ENCODE data around the gene DIS3L2.
"Not testable (repeated sequence)": the region's sequence is repeated elsewhere in the genome, so short reads cannot be mapped to it uniquely, and the experiment has no call there.

The DIS3L2 gene

DNA sequence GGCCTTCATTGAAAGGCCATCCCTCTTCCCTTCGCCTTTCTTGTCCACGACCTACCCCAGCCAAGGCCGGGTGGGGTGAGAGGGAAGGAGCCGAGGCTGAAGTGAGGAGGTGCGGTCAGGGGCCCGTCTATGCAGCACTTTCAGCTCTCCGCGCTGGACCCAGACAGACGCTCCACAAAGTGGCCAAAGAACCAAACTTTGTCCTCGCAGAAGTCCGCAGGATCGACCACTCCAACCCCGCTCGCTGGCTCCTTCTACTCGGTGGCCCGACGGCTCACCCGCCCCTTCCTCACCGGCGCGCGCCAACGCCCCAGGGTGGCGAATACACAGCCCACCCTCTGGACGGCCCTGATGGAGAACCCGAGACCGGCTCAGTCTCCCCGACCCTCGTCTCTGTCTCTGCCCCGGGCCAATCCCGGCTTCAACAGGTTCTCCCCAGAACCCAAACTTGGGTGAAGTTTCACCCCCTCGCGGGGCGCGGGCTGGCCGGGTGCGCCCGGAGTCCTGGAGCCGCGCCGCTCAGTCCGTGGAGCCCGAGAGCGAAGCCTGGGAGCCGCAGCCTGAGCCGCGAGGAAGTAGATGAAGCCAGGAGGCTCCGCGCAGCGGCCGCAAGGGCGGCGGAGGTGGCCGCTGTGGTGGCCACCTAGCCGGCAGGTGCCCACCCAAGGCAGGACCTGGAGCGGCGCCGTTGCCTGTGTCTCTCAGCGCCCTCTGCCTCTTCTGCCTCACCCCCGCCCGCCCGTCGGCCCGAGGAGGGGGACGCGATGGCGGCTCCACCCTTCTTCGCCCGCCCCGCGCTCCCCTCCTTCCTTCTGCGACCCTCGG, 390.4 kb downstream of the DIS3L2 start:
- no peak overlapping the region for H3K27ac ChIP-seq
- TF ChIP-seq, protein P1, sequence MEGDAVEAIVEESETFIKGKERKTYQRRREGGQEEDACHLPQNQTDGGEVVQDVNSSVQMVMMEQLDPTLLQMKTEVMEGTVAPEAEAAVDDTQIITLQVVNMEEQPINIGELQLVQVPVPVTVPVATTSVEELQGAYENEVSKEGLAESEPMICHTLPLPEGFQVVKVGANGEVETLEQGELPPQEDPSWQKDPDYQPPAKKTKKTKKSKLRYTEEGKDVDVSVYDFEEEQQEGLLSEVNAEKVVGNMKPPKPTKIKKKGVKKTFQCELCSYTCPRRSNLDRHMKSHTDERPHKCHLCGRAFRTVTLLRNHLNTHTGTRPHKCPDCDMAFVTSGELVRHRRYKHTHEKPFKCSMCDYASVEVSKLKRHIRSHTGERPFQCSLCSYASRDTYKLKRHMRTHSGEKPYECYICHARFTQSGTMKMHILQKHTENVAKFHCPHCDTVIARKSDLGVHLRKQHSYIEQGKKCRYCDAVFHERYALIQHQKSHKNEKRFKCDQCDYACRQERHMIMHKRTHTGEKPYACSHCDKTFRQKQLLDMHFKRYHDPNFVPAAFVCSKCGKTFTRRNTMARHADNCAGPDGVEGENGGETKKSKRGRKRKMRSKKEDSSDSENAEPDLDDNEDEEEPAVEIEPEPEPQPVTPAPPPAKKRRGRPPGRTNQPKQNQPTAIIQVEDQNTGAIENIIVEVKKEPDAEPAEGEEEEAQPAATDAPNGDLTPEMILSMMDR (IDR thresholded peaks at IDR 0.05): no peak
- TF ChIP-seq ZFX (IDR thresholded peaks at IDR 0.05; ENCODE audit: borderline replicate concordance): no peak

DNA sequence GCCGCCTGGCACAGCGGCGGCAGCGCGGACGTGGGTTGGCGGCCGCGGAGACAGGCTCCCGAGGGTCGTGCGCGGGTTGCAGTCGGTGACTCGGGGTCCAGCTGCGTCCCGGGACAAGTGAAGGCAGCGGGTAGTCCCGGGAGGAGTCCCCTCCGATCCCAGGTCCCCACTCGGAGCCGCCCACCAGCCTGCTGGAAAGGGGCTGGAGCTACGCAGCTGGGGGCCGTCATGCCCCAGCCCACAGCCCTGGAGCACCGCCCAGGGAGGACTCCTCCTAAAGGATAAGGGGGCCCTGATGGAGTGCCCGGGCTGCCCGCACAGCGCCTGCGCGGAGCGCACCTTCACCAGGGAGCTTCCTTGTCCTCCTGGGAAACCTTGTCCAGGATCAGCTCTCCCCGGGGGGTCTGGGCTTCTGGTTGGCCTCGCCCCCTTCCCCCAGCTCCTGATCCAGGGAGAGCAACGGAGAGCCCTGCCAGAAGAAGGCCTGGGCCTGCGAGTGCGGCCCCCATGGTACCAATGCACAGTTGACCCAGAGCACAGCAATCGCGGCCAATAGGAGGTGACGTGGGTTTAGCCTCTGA, 391.1 kb downstream of the DIS3L2 start:
- TF ChIP-seq, protein P1 (IDR thresholded peaks at IDR 0.05): no peak
- no peak for TF ChIP-seq ZFX (IDR thresholded peaks at IDR 0.05; ENCODE audit: borderline replicate concordance)
- H3K27ac ChIP-seq: no peak overlapping the region

DNA sequence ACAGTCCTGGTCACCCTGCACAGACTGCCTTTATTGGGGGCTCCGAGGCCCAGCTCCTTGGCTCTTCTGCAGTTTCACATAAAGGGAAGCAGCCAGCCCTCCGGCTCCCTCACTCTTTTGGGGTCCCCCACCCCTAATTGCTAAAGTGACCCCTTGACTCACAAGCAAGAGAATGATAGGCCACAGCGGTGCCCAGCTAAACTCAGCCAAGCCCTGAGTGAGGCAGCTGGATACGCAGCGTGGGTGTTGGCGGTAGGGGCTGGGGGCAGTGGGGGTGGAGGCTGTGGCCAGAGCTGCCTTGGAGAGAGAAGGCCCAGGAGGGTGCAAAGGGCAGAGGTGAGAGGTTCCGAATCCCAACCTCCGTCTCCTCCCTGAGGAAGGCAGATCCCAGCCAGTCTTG, 391.6 kb downstream of the DIS3L2 start:
- H3K27ac ChIP-seq: no peak overlapping the region
- TF ChIP-seq ZFX (IDR thresholded peaks at IDR 0.05; ENCODE audit: borderline replicate concordance): no peak
- TF ChIP-seq, protein P1 (IDR thresholded peaks at IDR 0.05): no peak

DNA sequence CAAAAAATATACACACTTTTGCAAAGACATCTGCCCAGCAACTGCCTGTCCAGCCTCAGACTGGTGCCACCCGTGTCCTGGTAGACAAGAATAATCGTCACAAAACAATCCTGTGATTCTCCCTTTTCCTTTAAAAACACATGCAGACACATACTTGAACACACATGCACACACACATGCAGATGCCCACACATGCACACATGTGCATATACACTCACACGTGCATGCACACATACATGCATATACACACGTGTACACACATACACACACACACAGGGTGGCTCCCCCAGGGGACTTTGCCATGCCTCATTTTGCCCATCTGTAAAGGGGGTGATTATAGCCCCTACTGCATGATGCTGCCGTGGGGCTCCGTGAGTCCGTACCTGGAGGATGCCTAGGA, 392.1 kb downstream of the DIS3L2 start:
- TF ChIP-seq, protein P1 (IDR thresholded peaks at IDR 0.05): no peak
- TF ChIP-seq ZFX (IDR thresholded peaks at IDR 0.05; ENCODE audit: borderline replicate concordance): no peak
- no peak overlapping the region for H3K27ac ChIP-seq

DNA sequence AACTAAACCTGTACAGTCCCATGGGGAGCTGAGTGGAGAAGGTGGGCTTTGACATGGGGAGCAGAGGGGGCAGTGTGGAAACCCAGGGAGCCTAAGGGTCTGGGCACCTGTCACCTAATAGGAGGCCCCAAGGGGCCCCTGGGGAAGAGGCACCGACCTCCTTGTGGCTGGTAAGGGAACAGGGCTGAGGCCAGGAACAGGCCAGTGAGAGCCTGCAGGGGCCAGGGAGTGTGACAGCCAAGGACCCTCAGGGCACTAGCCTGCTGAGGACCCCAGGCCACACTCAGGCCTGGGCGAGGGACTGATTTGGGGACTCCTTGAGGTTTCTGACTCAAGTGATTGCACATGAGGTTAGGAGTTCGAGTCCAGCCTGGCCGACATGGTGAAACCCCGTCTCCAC, 392.6 kb downstream of the DIS3L2 start:
- H3K27ac ChIP-seq: no peak overlapping the region
- TF ChIP-seq, protein P1 (IDR thresholded peaks at IDR 0.05): no peak

DNA sequence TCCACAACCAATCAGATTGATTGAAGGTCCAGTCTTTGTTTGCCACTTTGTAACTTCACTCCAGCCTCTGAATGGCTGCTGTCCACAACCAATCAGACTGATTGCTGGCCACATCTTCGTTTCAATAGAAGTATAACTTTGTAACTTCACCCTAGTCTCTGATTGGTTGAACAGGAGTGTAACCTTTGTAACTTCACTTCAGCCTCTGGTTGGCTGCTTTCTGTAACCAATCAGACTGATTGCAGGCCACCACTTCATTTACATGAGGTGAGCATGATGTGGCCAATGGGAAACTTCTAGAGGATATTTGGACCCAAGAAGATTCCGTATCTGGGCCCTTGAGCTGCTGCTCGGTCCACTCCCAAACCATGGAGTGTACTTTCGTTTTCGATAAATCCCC, 400.1 kb downstream of the DIS3L2 start:
- no peak for TF ChIP-seq ZFX (IDR thresholded peaks at IDR 0.05; ENCODE audit: borderline replicate concordance)
- TF ChIP-seq, protein P1 (IDR thresholded peaks at IDR 0.05): no peak
- H3K27ac ChIP-seq: no peak overlapping the region

DNA sequence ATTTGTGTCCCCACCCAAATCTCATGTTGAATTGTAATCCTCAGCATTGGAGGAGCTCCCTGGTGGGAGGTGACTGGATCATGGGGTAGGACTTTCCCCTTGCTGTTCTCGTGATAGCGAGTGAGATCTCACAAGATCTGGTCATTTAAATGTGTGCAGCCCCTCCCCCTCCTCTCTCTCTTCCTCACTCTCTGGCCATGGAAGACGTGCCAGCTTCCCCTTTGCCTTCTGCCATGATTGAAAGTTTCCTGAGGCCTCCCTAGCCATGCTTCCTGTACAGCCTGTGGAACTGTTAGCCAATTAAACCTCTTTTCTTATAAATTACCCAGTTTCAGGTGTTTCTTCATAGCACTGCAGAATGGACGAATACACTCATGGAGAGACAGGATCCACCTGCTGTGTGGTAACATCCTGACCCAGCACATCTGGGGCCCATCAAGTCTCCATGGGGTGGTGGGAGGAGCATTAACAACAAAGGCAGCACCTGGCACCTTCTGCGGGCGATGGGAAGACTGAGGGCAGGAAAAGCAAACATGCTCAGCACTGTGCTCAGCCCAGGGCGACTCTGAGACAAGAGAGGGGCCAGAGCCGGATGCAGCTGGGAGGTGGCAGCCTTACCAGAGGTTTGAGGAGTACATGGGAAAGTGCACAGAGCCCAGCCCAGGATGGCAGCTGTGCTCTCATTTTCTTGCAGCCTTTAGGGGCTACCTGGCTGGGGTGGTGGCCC, 400.8 kb downstream of the DIS3L2 start:
- H3K27ac ChIP-seq: no peak overlapping the region
- no peak for TF ChIP-seq ZFX (IDR thresholded peaks at IDR 0.05; ENCODE audit: borderline replicate concordance)
- TF ChIP-seq, protein P1 (IDR thresholded peaks at IDR 0.05): no peak

DNA sequence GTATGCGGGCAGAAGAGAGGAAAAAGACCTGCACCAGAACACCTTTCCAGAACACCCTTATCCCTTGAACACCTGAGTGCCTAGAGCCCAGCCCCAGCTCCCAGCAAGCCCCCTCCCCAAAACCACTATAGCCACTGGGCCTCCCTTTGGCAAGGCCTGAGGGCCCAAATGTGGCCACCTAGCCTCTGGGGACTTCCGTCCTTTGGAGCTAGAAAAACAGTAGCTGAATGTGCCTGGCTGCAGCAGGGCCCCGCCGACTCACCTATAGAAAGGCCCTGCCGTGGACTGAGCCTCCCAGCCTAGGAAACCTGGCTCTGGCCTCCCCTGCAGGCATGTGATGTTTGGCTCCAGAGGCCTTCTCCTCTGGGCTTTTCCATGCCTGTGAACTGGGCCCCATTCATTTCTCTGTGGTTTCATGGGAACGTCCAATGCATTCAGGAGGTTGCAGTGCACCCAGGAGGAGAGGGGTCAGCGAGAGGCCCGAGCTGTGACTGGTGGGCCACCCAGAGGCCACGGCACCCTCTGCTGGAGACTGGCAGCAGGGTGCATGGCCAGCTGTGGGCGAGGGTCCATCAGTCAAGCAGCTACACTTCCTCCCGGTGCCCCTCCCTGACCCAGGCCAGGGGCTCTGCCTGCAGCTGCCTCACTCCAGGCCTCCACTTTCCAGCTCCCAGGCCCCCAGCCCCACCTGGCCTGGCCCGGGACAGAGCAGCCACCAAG, 401.7 kb downstream of the DIS3L2 start:
- not testable (repeated sequence) for H3K27ac ChIP-seq
